NT2/D1 (cell line): Measurements from ENCODE around the gene SLC25A33.

Experiments used
- SUZ12 ChIP-seq: IDR thresholded peaks from 2 replicates; pipeline ENCODE4 v1.6.1; 2011; ENCODE audit not compliant: insufficient read length, insufficient read depth; ENCODE audit errors: extremely low read depth
- YY1 ChIP-seq: IDR thresholded peaks from 2 replicates; pipeline ENCODE4 v1.6.1; 2011; ENCODE audit not compliant: insufficient read length, insufficient read depth

- TF ChIP-seq YY1 (no peak), SUZ12 (no peak)
These were observed 84.8 kb downstream of the SLC25A33 start for GRCh38 chr1:9624081-9624480.
